ENCODE data around the gene DRP2. TPM values are rescaled to one million over a fixed set of nuclear protein-coding genes. Genes with fewer than 3 reads are reported as not detected.

The DRP2 gene
- polyA plus RNA-seq, 1 of the 3 experiments (the other 2 are of a cell fraction) = 0.16 TPM

DNA sequence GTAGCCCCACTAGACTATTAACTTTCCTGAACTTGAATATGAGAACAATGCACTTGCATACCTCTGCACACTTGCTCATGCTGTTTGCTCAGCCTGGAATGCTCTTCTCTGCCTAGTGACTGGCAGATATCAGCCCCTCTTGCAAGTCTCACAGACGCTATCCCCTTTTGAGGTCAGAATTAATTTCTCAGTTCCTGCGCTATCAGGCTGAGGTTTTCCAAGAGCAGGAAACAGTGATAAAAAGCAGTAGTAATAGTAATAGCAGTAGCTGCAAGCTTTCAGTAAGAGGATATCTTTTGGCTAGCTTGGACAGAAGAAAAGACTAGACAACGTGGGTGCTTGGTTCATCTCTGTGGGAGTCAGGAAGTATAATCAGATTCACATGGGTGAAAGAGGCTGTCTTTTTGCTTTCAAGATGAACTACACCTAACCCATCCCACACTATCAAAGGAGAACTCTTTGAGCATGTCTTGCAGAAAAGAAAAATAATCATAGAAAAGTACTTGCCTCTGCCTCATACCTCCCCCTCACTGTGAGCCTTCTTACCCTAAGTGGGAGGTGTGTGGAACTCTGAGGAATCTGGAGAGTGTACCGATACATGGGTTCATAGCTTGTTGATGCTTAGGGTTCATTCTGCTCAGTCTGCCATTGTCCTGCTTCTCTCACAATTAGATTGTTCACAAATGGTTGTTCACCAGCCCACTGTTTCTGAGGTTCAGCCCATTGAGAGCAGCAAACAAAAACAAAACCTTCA, 11.3 kb upstream of the DRP2 start:
- no peak overlapping the region for H3K27ac ChIP-seq (ENCODE audit: low read depth in 2 of 2, low read length in 1 of 2)
- DNase-seq = no peak

DNA sequence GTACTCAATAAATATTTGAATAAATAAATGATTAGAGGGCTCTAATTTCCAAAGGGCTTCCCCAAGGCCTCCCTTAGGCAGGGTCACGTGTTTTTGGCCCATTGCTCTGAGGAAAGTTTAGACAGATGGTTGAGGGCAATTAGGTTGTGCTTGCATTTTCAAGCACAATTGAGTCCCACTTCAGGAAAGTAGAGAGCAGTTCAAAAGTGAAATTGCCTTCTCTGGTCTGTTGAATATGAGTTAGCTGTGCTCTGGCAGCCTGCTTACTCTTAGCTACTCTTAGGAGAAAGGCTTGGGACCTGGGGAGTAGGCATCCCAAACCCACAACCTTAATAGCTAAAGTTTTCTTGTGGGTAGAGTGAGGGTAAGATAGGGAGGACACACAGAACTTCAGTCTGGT, 9.0 kb upstream of the DRP2 start:
- no peaks in the 10 kb centered on the region for H3K9me3 ChIP-seq
- H3K4me1 ChIP-seq (ENCODE audit: control insufficient read depth in 1 of 2, insufficient read depth in 2 of 2, low read depth in 1 of 2, low read length in 1 of 2) = no peaks in the 10 kb centered on the region
- H3K4me2 ChIP-seq = no peak overlapping the region
- 38% methylated on average over 1 of the region's 1 CpG for WGBS (ENCODE audit: low lambda C conversion rate)
- ChIA-PET CTCF (no interaction called here), POLR2A (no interaction called here)
- no peaks in the 10 kb centered on the region for H3K9me2 ChIP-seq
- DNase-seq = no peak
- H3K9ac ChIP-seq = no peak overlapping the region
- TF ChIP-seq RAD21 (IDR thresholded peaks at IDR 0.05; ENCODE audit: low read length) = no peak
- no peak for TF ChIP-seq NRF1 (IDR thresholded peaks at IDR 0.05; ENCODE audit: low read depth, low read length)
- no peak for TF ChIP-seq TAF1 (IDR thresholded peaks at IDR 0.05; ENCODE audit: borderline replicate concordance, low read depth, low read length)
- TF ChIP-seq GABPA (IDR thresholded peaks at IDR 0.05; ENCODE audit: low read depth) = no peak
- no peak for TF ChIP-seq POLR2AphosphoS5 (IDR thresholded peaks at IDR 0.05; ENCODE audit: low read depth, low read length)
- TF ChIP-seq CHD2 (IDR thresholded peaks at IDR 0.05; ENCODE audit: low read length, partially characterized antibody) = no peak
- no peak for TF ChIP-seq RXRA (IDR thresholded peaks at IDR 0.05; ENCODE audit: borderline replicate concordance, low read depth)
- no peak for TF ChIP-seq JUND (IDR thresholded peaks at IDR 0.05)
- TF ChIP-seq TCF12 (IDR thresholded peaks at IDR 0.05) = no peak
- TF ChIP-seq MXI1 (IDR thresholded peaks at IDR 0.05; ENCODE audit: low read depth, low read length) = no peak
- TF ChIP-seq, protein P1, sequence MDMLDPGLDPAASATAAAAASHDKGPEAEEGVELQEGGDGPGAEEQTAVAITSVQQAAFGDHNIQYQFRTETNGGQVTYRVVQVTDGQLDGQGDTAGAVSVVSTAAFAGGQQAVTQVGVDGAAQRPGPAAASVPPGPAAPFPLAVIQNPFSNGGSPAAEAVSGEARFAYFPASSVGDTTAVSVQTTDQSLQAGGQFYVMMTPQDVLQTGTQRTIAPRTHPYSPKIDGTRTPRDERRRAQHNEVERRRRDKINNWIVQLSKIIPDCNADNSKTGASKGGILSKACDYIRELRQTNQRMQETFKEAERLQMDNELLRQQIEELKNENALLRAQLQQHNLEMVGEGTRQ (IDR thresholded peaks at IDR 0.05; ENCODE audit: borderline replicate concordance, low read depth, low read length) = no peak
- TF ChIP-seq NFIC (IDR thresholded peaks at IDR 0.05; ENCODE audit: borderline replicate concordance) = no peak
- TF ChIP-seq EP300 (IDR thresholded peaks at IDR 0.05; ENCODE audit: borderline replicate concordance in 1 of 2, low read depth in 1 of 2, low read length in 1 of 2) = no peak
- no peak for TF ChIP-seq GATA2 (CRISPR knock-in tag; IDR thresholded peaks at IDR 0.05)
- TF ChIP-seq, protein P2, sequence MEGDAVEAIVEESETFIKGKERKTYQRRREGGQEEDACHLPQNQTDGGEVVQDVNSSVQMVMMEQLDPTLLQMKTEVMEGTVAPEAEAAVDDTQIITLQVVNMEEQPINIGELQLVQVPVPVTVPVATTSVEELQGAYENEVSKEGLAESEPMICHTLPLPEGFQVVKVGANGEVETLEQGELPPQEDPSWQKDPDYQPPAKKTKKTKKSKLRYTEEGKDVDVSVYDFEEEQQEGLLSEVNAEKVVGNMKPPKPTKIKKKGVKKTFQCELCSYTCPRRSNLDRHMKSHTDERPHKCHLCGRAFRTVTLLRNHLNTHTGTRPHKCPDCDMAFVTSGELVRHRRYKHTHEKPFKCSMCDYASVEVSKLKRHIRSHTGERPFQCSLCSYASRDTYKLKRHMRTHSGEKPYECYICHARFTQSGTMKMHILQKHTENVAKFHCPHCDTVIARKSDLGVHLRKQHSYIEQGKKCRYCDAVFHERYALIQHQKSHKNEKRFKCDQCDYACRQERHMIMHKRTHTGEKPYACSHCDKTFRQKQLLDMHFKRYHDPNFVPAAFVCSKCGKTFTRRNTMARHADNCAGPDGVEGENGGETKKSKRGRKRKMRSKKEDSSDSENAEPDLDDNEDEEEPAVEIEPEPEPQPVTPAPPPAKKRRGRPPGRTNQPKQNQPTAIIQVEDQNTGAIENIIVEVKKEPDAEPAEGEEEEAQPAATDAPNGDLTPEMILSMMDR (IDR thresholded peaks at IDR 0.05) = no peak
- no peak for TF ChIP-seq RFX5 (IDR thresholded peaks at IDR 0.05; ENCODE audit: low read length)
- TF ChIP-seq FOSL2 (IDR thresholded peaks at IDR 0.05; ENCODE audit: borderline replicate concordance, low read depth) = no peak
- TF ChIP-seq, protein P3, sequence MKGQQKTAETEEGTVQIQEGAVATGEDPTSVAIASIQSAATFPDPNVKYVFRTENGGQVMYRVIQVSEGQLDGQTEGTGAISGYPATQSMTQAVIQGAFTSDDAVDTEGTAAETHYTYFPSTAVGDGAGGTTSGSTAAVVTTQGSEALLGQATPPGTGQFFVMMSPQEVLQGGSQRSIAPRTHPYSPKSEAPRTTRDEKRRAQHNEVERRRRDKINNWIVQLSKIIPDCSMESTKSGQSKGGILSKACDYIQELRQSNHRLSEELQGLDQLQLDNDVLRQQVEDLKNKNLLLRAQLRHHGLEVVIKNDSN (IDR thresholded peaks at IDR 0.05; ENCODE audit: borderline replicate concordance, low read depth) = no peak
- TF ChIP-seq SIN3A (IDR thresholded peaks at IDR 0.05; ENCODE audit: borderline replicate concordance, low read depth, low read length) = no peak
- H4K20me1 ChIP-seq (ENCODE audit: insufficient read depth) = no peaks in the 10 kb centered on the region
- no peaks in the 10 kb centered on the region for H3F3A ChIP-seq (replicated peaks; ENCODE audit: insufficient read depth)
- no peak overlapping the region for H3K4me3 ChIP-seq (ENCODE audit: low read depth in 2 of 2, low read length in 1 of 2)
- H3K27ac ChIP-seq (ENCODE audit: low read depth in 2 of 2, low read length in 1 of 2) = no peak overlapping the region
- H3K27me3 ChIP-seq (ENCODE audit: insufficient read depth) = no peaks in the 10 kb centered on the region
- H3K36me3 ChIP-seq (replicated peaks in 1 of 2; ENCODE audit: control insufficient read depth in 1 of 2, insufficient read depth in 2 of 2, low read length in 1 of 2) = no peaks in the 10 kb centered on the region
- no peak overlapping the region for H2AFZ ChIP-seq (ENCODE audit: low read depth)
- H3K79me2 ChIP-seq (ENCODE audit: insufficient read depth) = no peaks in the 10 kb centered on the region

More for the DNA sequence above, 11.3 kb upstream of the DRP2 start:
- H3F3A ChIP-seq (replicated peaks; ENCODE audit: insufficient read depth) = no peaks in the 10 kb centered on the region
- CTCF ChIA-PET = interaction anchor here (1.1 kb wide), 1 partner anchor 276 kb away, joined by 3 read pairs; no protein-coding TSS in a partner anchor
- H2AFZ ChIP-seq (ENCODE audit: low read depth) = no peak overlapping the region
- no peaks in the 10 kb centered on the region for H3K9me3 ChIP-seq
- POLR2A ChIA-PET = no interaction called here
- WGBS (ENCODE audit: low lambda C conversion rate) = 34% methylated on average over 4 of the region's 4 CpGs
- H3K4me1 ChIP-seq (ENCODE audit: control insufficient read depth in 1 of 2, insufficient read depth in 2 of 2, low read depth in 1 of 2, low read length in 1 of 2) = no peaks in the 10 kb centered on the region
- H3K4me3 ChIP-seq (ENCODE audit: low read depth in 2 of 2, low read length in 1 of 2) = no peak overlapping the region
- no peak overlapping the region for H3K4me2 ChIP-seq
- no peaks in the 10 kb centered on the region for H3K79me2 ChIP-seq (ENCODE audit: insufficient read depth)
- H3K9me2 ChIP-seq = no peaks in the 10 kb centered on the region
- no peaks in the 10 kb centered on the region for H3K27me3 ChIP-seq (ENCODE audit: insufficient read depth)
- no peaks in the 10 kb centered on the region for H3K36me3 ChIP-seq (replicated peaks in 1 of 2; ENCODE audit: control insufficient read depth in 1 of 2, insufficient read depth in 2 of 2, low read length in 1 of 2)
- no peak overlapping the region for H3K9ac ChIP-seq
- no peaks in the 10 kb centered on the region for H4K20me1 ChIP-seq (ENCODE audit: insufficient read depth)
- no peak for TF ChIP-seq FOXJ3 (CRISPR knock-in tag; IDR thresholded peaks at IDR 0.05)
- TF ChIP-seq, protein P4, sequence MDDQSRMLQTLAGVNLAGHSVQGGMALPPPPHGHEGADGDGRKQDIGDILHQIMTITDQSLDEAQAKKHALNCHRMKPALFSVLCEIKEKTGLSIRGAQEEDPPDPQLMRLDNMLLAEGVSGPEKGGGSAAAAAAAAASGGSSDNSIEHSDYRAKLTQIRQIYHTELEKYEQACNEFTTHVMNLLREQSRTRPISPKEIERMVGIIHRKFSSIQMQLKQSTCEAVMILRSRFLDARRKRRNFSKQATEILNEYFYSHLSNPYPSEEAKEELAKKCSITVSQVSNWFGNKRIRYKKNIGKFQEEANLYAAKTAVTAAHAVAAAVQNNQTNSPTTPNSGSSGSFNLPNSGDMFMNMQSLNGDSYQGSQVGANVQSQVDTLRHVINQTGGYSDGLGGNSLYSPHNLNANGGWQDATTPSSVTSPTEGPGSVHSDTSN (IDR thresholded peaks at IDR 0.05) = peak; percentile 24; the same call in 1 of the 2 replicates
